Measurements from ENCODE around the gene RERE.

- TF ChIP-seq EZH2 (IDR thresholded peaks at IDR 0.05; ENCODE audit: borderline replicate concordance, low read depth, low read length, severe bottlenecking) (no peak), CTCF (IDR thresholded peaks at IDR 0.05; ENCODE audit: borderline replicate concordance, extremely low read depth, low read length, poor library complexity, severe bottlenecking) (no peak)
Observed at GRCh38 chr1:8426996-8427395, 390.4 kb downstream of the RERE start.
